ENCODE data around the gene GTF2F2.

GTF2F2 gene

DNA sequence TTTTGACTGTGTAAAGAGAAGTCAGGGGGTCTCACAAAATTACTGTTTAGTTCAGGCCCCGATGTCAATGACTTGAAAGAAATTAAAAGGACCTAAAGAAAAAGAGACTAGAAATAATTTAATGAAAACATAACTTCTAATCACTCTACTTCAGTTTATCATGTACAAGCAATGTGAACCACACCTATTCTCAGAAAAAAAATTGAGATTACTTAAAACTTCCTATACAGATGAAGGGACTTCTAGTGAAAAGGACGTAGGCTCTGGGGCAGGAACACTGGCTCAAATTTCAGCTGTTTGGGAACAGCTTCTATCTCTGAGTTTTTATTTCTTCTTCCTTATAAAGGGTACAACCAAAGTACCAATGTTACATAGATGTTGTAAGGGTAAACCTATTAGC is 182.7 kb downstream of the GTF2F2 start:
- TF ChIP-seq, protein P1, sequence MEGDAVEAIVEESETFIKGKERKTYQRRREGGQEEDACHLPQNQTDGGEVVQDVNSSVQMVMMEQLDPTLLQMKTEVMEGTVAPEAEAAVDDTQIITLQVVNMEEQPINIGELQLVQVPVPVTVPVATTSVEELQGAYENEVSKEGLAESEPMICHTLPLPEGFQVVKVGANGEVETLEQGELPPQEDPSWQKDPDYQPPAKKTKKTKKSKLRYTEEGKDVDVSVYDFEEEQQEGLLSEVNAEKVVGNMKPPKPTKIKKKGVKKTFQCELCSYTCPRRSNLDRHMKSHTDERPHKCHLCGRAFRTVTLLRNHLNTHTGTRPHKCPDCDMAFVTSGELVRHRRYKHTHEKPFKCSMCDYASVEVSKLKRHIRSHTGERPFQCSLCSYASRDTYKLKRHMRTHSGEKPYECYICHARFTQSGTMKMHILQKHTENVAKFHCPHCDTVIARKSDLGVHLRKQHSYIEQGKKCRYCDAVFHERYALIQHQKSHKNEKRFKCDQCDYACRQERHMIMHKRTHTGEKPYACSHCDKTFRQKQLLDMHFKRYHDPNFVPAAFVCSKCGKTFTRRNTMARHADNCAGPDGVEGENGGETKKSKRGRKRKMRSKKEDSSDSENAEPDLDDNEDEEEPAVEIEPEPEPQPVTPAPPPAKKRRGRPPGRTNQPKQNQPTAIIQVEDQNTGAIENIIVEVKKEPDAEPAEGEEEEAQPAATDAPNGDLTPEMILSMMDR (IDR thresholded peaks at IDR 0.05; ENCODE audit: low read depth, low read length) = no peak
- DNase-seq (ENCODE audit: extremely low read depth, low read depth) = no peak

DNA sequence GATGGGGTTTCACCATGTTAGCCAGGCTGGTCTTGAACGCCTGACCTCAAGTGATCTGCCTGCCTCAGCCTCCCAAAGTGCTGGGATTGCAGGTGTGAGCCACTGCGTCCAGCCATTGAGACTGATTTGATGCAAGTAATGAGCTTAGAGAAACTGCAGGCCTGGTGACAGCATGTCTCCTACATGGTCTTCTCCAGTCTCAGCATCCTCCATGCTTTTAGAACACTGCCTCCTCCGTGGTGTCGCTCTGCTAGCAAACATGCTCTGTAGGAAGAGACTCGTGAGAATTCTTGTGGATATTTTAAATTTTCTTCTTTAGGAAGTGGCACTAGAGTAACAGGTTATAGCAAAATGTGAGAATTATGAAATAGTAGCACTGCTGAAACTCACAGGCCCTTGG is 183.6 kb downstream of the GTF2F2 start:
- TF ChIP-seq, protein P1 (IDR thresholded peaks at IDR 0.05; ENCODE audit: low read depth, low read length) = no peak
- DNase-seq (ENCODE audit: extremely low read depth, low read depth) = no peak

DNA sequence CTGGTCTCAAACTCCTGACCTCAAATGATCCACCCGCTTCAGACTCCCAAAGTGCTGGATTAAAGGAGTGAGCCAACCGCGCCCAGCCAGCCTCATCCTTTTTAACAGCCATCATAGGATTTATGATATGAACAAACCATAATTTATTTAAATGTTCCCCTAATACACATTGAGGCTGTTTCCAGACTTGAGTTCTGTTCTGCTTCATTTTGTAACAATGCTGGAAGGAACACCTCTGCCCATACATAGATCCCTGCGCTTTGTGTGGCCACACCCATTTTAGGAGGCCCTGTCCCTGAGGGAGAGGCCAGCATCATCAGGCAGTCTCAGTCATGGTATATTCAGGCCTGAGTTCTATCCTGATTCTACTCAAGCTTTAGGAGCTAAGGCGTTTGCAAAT is 184.8 kb downstream of the GTF2F2 start:
- TF ChIP-seq, protein P1 (IDR thresholded peaks at IDR 0.05; ENCODE audit: low read depth, low read length) = no peak

DNA sequence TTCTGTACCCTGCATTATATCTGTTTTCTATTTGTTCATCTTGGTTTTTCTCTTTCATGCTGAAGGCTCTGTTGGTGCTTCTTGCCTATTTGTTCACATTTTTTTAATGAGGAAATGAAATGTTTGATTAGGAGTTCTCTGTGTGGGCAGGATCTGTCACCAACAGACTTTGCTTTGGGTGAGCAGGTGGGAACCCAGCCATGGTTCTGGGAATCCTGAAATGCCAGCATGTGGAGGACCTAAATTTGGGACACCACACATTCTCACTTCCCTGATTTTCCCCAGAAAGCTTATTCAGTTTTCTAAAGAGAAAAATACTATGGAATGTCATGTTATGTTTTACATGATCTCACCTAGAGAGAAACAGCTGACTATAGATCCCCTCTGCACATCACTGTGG is 186.7 kb downstream of the GTF2F2 start:
- no peak for DNase-seq (ENCODE audit: extremely low read depth, low read depth)
- TF ChIP-seq, protein P1 (IDR thresholded peaks at IDR 0.05; ENCODE audit: low read depth, low read length) = no peak

More for the DNA sequence above, 184.8 kb downstream of the GTF2F2 start:
- no peak for DNase-seq (ENCODE audit: extremely low read depth, low read depth)

DNA sequence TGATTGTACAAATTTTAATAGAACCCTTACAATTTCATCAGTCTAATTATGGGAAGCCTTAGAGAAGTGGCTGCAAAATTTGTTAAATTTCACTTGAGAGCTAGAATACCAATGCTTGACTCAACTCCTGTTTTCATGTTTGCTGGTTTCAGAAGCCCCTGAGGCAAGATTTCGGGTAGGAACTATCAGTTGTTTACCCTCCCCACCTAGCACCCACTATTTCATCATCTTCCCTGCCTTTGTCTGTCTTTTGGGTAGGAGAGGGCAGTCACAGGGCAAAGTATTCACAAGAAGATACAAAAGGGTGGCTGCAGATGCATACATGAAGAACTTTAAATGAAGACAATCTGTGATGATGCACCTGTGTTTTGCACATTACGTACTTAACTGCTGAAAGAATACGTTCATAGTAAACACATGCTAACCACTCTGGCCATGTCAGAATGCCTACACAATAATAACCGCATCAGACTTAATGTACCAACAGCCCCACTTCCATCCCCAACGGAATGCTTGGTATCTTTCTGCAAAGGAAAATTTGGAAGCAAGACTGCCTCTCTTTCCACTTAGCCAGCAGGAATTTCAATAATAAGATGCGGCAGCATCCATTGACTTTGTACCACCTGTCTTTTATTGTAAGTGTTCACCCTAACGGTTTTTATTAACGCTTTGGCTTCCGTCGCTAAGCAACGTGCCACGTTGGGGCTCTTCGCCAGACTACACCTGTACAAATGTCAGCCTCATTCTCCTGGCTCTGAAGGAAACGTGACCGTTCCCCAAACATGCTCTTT is 190.2 kb downstream of the GTF2F2 start:
- TF ChIP-seq, protein P1 (IDR thresholded peaks at IDR 0.05; ENCODE audit: low read depth, low read length) = no peak
- no peak for DNase-seq (ENCODE audit: extremely low read depth, low read depth)

DNA sequence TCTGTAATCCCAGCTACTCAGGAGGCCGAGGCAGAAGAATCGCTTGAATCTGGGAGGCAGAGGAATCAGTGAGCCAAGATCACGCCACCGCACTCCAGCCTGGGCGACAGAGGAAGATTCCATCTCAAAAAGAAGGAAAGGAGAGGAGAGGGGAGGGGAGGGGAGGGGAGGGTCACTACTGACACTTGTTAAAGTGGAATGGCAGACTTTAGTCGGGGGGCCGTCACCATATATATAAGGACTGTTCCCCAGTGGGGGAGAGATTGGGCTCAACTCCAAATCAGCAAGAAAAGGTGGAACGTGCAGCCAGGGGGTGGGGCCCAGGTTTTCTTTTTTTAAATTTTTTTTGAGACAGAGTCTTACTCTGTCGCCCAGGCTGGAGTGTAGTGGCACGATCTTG is 194.5 kb downstream of the GTF2F2 start:
- TF ChIP-seq, protein P1 (IDR thresholded peaks at IDR 0.05; ENCODE audit: low read depth, low read length) = no peak
- DNase-seq (ENCODE audit: extremely low read depth, low read depth) = no peak

DNA sequence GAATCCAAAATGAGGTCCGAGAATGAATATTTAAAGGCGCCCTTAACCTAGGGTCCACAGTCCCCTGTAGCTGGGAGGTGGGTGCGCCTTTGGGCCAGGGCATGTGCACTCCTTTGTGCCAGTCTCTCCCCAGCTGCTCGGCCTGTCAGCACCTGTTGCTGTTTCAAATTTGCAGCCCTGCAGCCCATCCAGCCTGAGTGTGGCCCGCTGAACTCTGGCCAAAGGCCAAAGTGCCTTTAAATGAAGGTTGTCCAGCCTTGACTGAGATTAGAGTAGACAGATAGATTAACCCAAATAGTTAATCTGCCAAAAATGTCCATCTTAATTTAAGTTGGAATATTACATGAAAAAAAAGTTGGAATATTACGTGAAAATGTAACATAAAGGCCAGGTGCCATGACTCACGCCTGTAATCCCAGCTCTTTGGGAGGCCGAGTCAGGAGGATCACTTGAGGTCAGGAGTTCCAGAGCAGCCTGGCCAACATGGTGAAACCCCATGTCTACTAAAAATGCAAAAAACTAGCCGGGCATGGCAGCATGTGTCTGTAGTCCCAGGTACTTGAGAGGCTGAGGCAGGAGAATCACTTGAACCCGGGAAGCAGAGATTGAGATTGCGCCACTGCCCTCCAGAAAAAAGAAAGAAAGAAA is 195.3 kb downstream of the GTF2F2 start:
- TF ChIP-seq, protein P1 (IDR thresholded peaks at IDR 0.05; ENCODE audit: low read depth, low read length) = no peak
- no peak for DNase-seq (ENCODE audit: extremely low read depth, low read depth)
